K562 (cell line): ENCODE results near the gene RETREG2. TPM values are rescaled to one million over a fixed set of nuclear protein-coding genes. Genes with fewer than 3 reads are reported as not detected.

Source experiments
- ATAC-seq: fragments of 200-7000 bp; cut with Tn5 transposase; 3 replicates; pipeline ENCODE4 v1.9.1; 2020; ENCODE audit warnings: moderate library complexity
- BruUV-seq: library from RNA; stranded (reverse); fragments of 400-500 nt; replicated peaks from 2 replicates; lab custom pipeline; 2021; lab: Mats Ljungman, UMichigan
- CTCF ChIA-PET: fragments of 300-600 bp; formaldehyde crosslinking; extraction: SDS; loops from one replicate; lab custom pipeline; 2021; ENCODE audit warnings: low intra/inter-chr PET ratio; lab: Yijun Ruan, JAX
- POLR2A ChIA-PET: fragments of 300-600, 350-650 bp; sonication (Branson Sonifier 250); formaldehyde crosslinking; extraction: SDS; loops from one replicate; lab custom pipeline; 2021; ENCODE audit warnings: antibody characterized with exemption, inconsistent platforms; lab: Yijun Ruan, JAX
- DNase-seq, 4 experiments: peaks; one replicate each; pipeline versions ENCODE4 v3.0.0 to v3.0.0-alpha.2; 2011 to 2018; ENCODE audit warnings: low spot score in 3 of 4, mixed read lengths in 3 of 4; ENCODE audit errors: extremely low read depth in 1 of 4
- FAIRE-seq: peaks from 2 replicates; lab custom pipeline; 2011; peaks lifted over from hg19 to GRCh38; lab: Jason Lieb, UNC
- H2AFZ ChIP-seq: 2 replicates; pipeline ENCODE4 v1.6.0; 2011; ENCODE audit warnings: low read depth, low read length, control low read depth, inconsistent platforms
- H3K27ac ChIP-seq: fragments of 200-600 bp; 3 replicates; pipeline ENCODE4 v1.8.0; 2011; ENCODE audit warnings: low read depth, mild to moderate bottlenecking, control low read depth, inconsistent platforms, low read length, moderate library complexity, mixed read lengths; ENCODE audit errors: extremely low read depth
- H3K27me3 ChIP-seq, 2 experiments: fragments of 300-600 bp in 1 of 2; 2 replicates in 1 of 2; 3 replicates in 1 of 2; pipeline versions ENCODE4 v1.6.0 to v1.8.0; 2011; ENCODE audit warnings: inconsistent platforms in 2 of 2, low read length in 2 of 2, mild to moderate bottlenecking in 1 of 2, mixed read lengths in 1 of 2, moderate library complexity in 1 of 2; ENCODE audit not compliant: control insufficient read depth in 2 of 2, insufficient read depth in 2 of 2
- H3K36me3 ChIP-seq: fragments of 300-600 bp; 3 replicates; pipeline ENCODE4 v1.8.0; 2011; ENCODE audit warnings: mild to moderate bottlenecking, low read length, inconsistent platforms; ENCODE audit not compliant: control insufficient read depth, insufficient read depth
- H3K4me1 ChIP-seq, 2 experiments: fragments of 200-600 bp in 1 of 2; replicated peaks in 1 of 2; 2 replicates in 1 of 2; 3 replicates in 1 of 2; pipeline versions ENCODE4 v1.5.1 to v1.8.0; 2011; ENCODE audit warnings: inconsistent platforms in 2 of 2, low read length in 2 of 2, mild to moderate bottlenecking in 1 of 2, mixed read lengths in 1 of 2, moderate library complexity in 1 of 2; ENCODE audit not compliant: control insufficient read depth in 2 of 2, insufficient read depth in 2 of 2
- H3K4me2 ChIP-seq: 2 replicates; pipeline ENCODE4 v1.6.1; 2011; ENCODE audit warnings: low read length, control low read depth, inconsistent platforms, mixed read lengths; ENCODE audit not compliant: insufficient read depth
- H3K4me3 ChIP-seq: fragments of 200-600 bp; sonication (generic), shearing (Covaris generic); 2 replicates; pipeline ENCODE4 v1.5.1; 2016; ENCODE audit warnings: control low read depth, inconsistent platforms
- H3K79me2 ChIP-seq: fragments of 200-600 bp; 3 replicates; pipeline ENCODE4 v1.8.0; 2011; ENCODE audit warnings: low read length, inconsistent platforms; ENCODE audit not compliant: control insufficient read depth, insufficient read depth
- H3K9ac ChIP-seq, 2 experiments: 2 replicates each; pipeline versions ENCODE4 v1.6.0 to v1.6.1; 2011; ENCODE audit warnings: low read depth in 2 of 2, low read length in 2 of 2, control low read depth in 1 of 2, inconsistent platforms in 1 of 2, mild to moderate bottlenecking in 1 of 2, mixed read lengths in 1 of 2; ENCODE audit not compliant: insufficient read depth in 1 of 2
- H3K9me1 ChIP-seq: one replicate; pipeline ENCODE4 v1.6.0; 2011; ENCODE audit warnings: inconsistent platforms, mild to moderate bottlenecking, low read length, moderate library complexity; ENCODE audit not compliant: control insufficient read depth, insufficient read depth
- H3K9me3 ChIP-seq: replicated peaks from 2 replicates; pipeline ENCODE4 v1.5.1; 2011; ENCODE audit warnings: low read depth, low read length, inconsistent platforms; ENCODE audit not compliant: control insufficient read depth, insufficient read depth
- H4K20me1 ChIP-seq: replicated peaks from 2 replicates; pipeline ENCODE4 v1.6.1; 2011; ENCODE audit warnings: low read length, inconsistent platforms, mixed read lengths; ENCODE audit not compliant: control insufficient read depth, insufficient read depth
- CREB3L1 ChIP-seq: fragments of 450-650 bp; IDR thresholded peaks from 2 replicates; pipeline ENCODE4 v1.6.1; 2014; ENCODE audit warnings: low read depth, mild to moderate bottlenecking, moderate library complexity, borderline replicate concordance
- NFIC ChIP-seq: fragments of 450-650 bp; IDR thresholded peaks from 2 replicates; pipeline ENCODE4 v1.6.1; 2017; ENCODE audit warnings: mild to moderate bottlenecking, inconsistent platforms
- PRDM10 ChIP-seq: fragments of 450-650 bp; IDR thresholded peaks from 2 replicates; pipeline ENCODE4 v1.6.1; 2018; ENCODE audit not compliant: partially characterized antibody
- TFAP4 ChIP-seq: sonication (generic); formaldehyde crosslinking; IDR thresholded peaks from 2 replicates; pipeline ENCODE4 v1.8.0; 2022; ENCODE audit warnings: missing genetic modification reagents, mild to moderate bottlenecking, moderate library complexity, borderline replicate concordance
- WGBS: fragments of 100-300 bp; shearing (Covaris generic); methylation state at CpG from one replicate; pipeline ENCODE4 v1.1.6; 2016; ENCODE audit warnings: low coverage, mixed read lengths; ENCODE audit not compliant: insufficient coverage; ENCODE audit errors: missing lambda C conversion rate; 5-methylcytosine and 5-hydroxymethylcytosine counted together
- in situ Hi-C: fragments of 300-500 bp; cut with MboI; formaldehyde crosslinking; loops from 4 replicates; pipeline ENCODE4 v1.15.0; 2018; ENCODE audit warnings: inconsistent platforms, mixed read lengths
- intact Hi-C: fragments of 100-400 bp; cut with micrococcal nuclease; formaldehyde crosslinking; loops from 2 replicates; pipeline ENCODE4 v1.14.2; 2022
- polyA plus RNA-seq, 8 experiments: library from polyadenylated mRNA; depleted of rRNA in 4 of 8; stranded (reverse) in 5 of 8; unstranded in 3 of 8; fragments of >200 nt; fragmentation: Nextera tagmentation in 2 of 8; fragmentation: Illumina TruSeq in 1 of 8; extraction: Ambion mirVana in 2 of 8; extraction: Trizol in 1 of 8; gene quantifications; 2 replicates each; pipeline versions ENCODE4 v1.2.1 to v1.2.3, GENCODE V29; 2011 to 2014; ENCODE audit warnings: inconsistent platforms in 1 of 8, missing spikeins in 1 of 8
- total RNA-seq, 7 experiments: library from RNA; depleted of rRNA in 6 of 7; stranded (reverse); fragments of >200 nt in 6 of 7; fragmentation: Illumina TruSeq in 2 of 7; extraction: Trizol in 2 of 7; gene quantifications; 2 replicates each; pipeline versions ENCODE4 v1.2.1 to v1.2.3, GENCODE V29; 2011 to 2021; ENCODE audit warnings: low replicate concordance in 1 of 7

The RETREG2 gene
- total and polyA plus RNA-seq, 9 of the 15 experiments (the other 6 are each of a cell fraction or from before 2014, with no cell fraction given) = 4.9 to 40.1 (median 19.2) TPM

GRCh38 chr2:219207884-219208740 is 30.0 kb downstream of the RETREG2 start:
- no peak for ATAC-seq
- peak overlapping the region; percentile 38 to 93; a peak in 2 of 4 replicates for H3K9ac ChIP-seq
- H4K20me1 ChIP-seq = peaks cover 11% of the 10 kb centered on the region; the same call in 1 of the 2 replicates
- peaks cover 52% of the 10 kb centered on the region; the same call in 2 of the 3 replicates for H3K36me3 ChIP-seq
- H3K27ac ChIP-seq = 0 out of 3 replicates have a peak overlapping the region, but pooled peaks have one; percentile 28
- no peak for FAIRE-seq
- H3K27me3 ChIP-seq = no peaks in the 10 kb centered on the region
- WGBS = 77% methylated on average over 13 of the region's 17 CpGs
- ChIA-PET POLR2A (interaction anchor here (1.2 to 1.4 kb wide), 2 partner anchors 9 to 71 kb away, joined by 4 to 6 read pairs; partner anchors contain the start of gene DNAJB2), CTCF (no interaction called here)
- in situ Hi-C loops (loop anchor here (5.0 kb wide), 1 partner anchor 36 kb away; the partner anchor contains the start of gene SLC23A3), intact Hi-C loops (loop anchor here (2.0 kb wide), 1 partner anchor 31 kb away; the partner anchor contains the start of gene CNPPD1)
- TF ChIP-seq PRDM10 (peak; percentile 87), NFIC (peak; percentile 81), CREB3L1 (no peak), TFAP4 (CRISPR knock-in tag) (0 out of 2 replicates have a peak, but pooled peaks have one; percentile 4)
- no peaks in the 10 kb centered on the region for H3K9me1 ChIP-seq
- H3K4me2 ChIP-seq = peak overlapping the region; percentile 84; the same call in 1 of the 2 replicates
- no TSS peak for BruUV-seq
- H3K79me2 ChIP-seq = no peaks in the 10 kb centered on the region
- no peak for DNase-seq
- H3K4me1 ChIP-seq = peaks cover 16 to 17% of the 10 kb centered on the region in 2 experiments; a peak in 4 of 5 replicates
- H3K9me3 ChIP-seq = 0 out of 2 replicates have a peak, but pooled peaks cover 2% of the 10 kb centered on the region
- no peak overlapping the region for H3K4me3 ChIP-seq
- H2AFZ ChIP-seq = no peak overlapping the region
